ENCODE results near the gene SPDYC. TPM values are rescaled to one million over a fixed set of nuclear protein-coding genes. Genes with fewer than 3 reads are reported as not detected.

The SPDYC gene
- total and polyA plus RNA-seq, 9 of the 15 experiments (the other 6 are each of a cell fraction or from before 2014, with no cell fraction given): 4.4 to 18.8 (median 9.2) TPM

DNA sequence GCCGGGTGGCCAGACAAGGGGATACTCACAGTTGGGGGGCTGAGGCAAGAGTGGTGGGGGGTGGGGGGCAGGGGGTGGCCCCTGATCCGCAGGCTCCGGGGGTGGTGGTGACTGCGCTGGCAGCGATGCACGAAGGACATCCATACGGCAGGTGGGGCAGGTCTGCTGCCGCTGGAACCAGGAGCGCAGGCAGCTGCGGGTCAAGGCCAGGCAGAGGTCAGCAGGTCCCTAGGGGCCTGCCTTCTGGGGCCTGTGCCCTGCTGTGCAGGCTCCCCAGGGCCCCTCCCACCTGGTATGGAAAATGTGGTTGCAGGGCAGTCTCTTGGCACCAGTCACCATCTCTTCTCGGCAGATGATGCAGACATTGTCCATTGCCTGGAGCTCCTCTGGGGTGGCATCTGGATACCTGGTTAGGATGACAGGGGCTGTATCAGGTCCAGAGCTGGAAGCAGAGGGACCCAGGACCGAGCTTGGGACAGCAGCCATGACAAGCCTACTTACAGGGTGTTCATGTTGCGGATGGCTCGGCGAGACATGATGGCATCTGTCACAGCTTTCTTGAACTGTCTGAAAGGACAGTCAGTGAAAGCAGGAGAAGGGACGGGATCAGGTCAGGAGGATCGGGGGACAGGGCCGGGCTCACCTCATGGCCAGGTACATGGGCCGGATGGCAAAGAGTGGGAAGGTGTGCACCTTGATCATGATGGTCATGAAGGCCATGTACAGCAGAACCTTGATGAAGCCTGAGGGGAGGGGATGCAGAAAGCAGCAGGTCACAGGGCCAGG lies 39.2 kb upstream of the SPDYC start:
- Histone ChIP-seq H3K36me3 (ENCODE audit: control insufficient read depth, insufficient read depth, low read length) (peaks cover 71% of the 10 kb centered on the region), H4K20me1 (replicated peaks; ENCODE audit: control insufficient read depth, insufficient read depth, low read length) (peaks cover 9% of the 10 kb centered on the region; the same call in 1 of the 2 replicates)
- BruUV-seq (replicated peaks): no TSS peak

More for the DNA sequence above, 39.2 kb upstream of the SPDYC start:
- TF ChIP-seq, protein P1, sequence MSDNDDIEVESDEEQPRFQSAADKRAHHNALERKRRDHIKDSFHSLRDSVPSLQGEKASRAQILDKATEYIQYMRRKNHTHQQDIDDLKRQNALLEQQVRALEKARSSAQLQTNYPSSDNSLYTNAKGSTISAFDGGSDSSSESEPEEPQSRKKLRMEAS (CRISPR knock-in tag; IDR thresholded peaks at IDR 0.05): 0 out of 2 replicates have a peak, but pooled peaks have one; percentile 16
- TF ChIP-seq MCM3 (IDR thresholded peaks at IDR 0.05) (no peak), HEY1 (CRISPR knock-in tag; IDR thresholded peaks at IDR 0.05; ENCODE audit: borderline replicate concordance) (no peak)
- TF ChIP-seq, protein P2, sequence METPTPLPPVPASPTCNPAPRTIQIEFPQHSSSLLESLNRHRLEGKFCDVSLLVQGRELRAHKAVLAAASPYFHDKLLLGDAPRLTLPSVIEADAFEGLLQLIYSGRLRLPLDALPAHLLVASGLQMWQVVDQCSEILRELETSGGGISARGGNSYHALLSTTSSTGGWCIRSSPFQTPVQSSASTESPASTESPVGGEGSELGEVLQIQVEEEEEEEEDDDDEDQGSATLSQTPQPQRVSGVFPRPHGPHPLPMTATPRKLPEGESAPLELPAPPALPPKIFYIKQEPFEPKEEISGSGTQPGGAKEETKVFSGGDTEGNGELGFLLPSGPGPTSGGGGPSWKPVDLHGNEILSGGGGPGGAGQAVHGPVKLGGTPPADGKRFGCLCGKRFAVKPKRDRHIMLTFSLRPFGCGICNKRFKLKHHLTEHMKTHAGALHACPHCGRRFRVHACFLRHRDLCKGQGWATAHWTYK (CRISPR knock-in tag; IDR thresholded peaks at IDR 0.05): no peak
- Histone ChIP-seq H3K27me3 (ENCODE audit: control insufficient read depth in 2 of 2, insufficient read depth in 2 of 2, low read length in 2 of 2) (no peaks in the 10 kb centered on the region), H3K9me1 (ENCODE audit: control insufficient read depth, insufficient read depth, low read length) (peaks cover 4% of the 10 kb centered on the region), H3K9ac (ENCODE audit: insufficient read depth in 1 of 2, low read depth in 2 of 2, low read length in 2 of 2) (no peak overlapping the region), H3K4me3 (no peak overlapping the region), H3K79me2 (ENCODE audit: control insufficient read depth, insufficient read depth, low read length) (peaks cover 41% of the 10 kb centered on the region), H2AFZ (ENCODE audit: low read depth, low read length) (no peak overlapping the region), H3K4me2 (ENCODE audit: insufficient read depth, low read length) (no peak overlapping the region), H3K4me1 (replicated peaks in 1 of 2; ENCODE audit: control insufficient read depth in 2 of 2, insufficient read depth in 2 of 2, low read length in 2 of 2) (peaks cover 13 to 38% of the 10 kb centered on the region in 2 experiments; a peak in 4 of 5 replicates), H3K27ac (ENCODE audit: extremely low read depth, low read depth, low read length) (no peak overlapping the region), H3K9me3 (replicated peaks; ENCODE audit: control insufficient read depth, insufficient read depth, low read depth, low read length) (no peaks in the 10 kb centered on the region)
- CTCF ChIA-PET (ENCODE audit: low intra/inter-chr PET ratio): no interaction called here
- intact Hi-C loops (cut with micrococcal nuclease) (no loop called here), in situ Hi-C loops (cut with MboI) (no loop called here)
- WGBS (ENCODE audit: insufficient coverage, low coverage, missing lambda C conversion rate): 97% methylated on average over 10 of the region's 19 CpGs
- DNase-seq (ENCODE audit: extremely low read depth in 1 of 4, low spot score in 3 of 4): no peak
- no peak for ATAC-seq
- POLR2A ChIA-PET: interaction anchor here (1.1 to 8.4 kb wide), 5 partner anchors 10 to 286 kb away, joined by 4 to 182 read pairs (median 4); partner anchors contain the start of genes FAU, MRPL49, SPDYC and ZNHIT2
- no peak for FAIRE-seq
